GM12878 (cell line): ENCODE data around the gene TRIM28. TPM values are rescaled to one million over a fixed set of nuclear protein-coding genes. Genes with fewer than 3 reads are reported as not detected.
A peak's percentile ranks its signal among the peaks of the same experiment; 100 is the strongest.

Source experiments
- BRCA1 ChIP-seq: IDR thresholded peaks from 2 replicates; pipeline ENCODE4 v1.6.1; 2011; ENCODE audit warnings: low read depth, low read length, improper control_type of control experiment
- EZH2 ChIP-seq: IDR thresholded peaks from 2 replicates; pipeline ENCODE4 v1.6.1; 2012; ENCODE audit warnings: low read depth, mild to moderate bottlenecking, control low read depth, inconsistent platforms, low read length, borderline replicate concordance; ENCODE audit not compliant: control insufficient read depth
- KAT2A ChIP-seq: conservative IDR thresholded peaks from 2 replicates; pipeline ENCODE4 v1.6.1; 2011; ENCODE audit warnings: low read depth, low read length; ENCODE audit not compliant: control insufficient read depth
- MXI1 ChIP-seq: fragments of 150-350 bp; IDR thresholded peaks from 2 replicates; pipeline ENCODE4 v1.6.1; 2011; ENCODE audit warnings: low read depth, mild to moderate bottlenecking, inconsistent platforms, low read length, improper control_type of control experiment
- MYB ChIP-seq: fragments of 150-350 bp; IDR thresholded peaks from 2 replicates; pipeline ENCODE4 v1.6.1; 2014; ENCODE audit warnings: mild to moderate bottlenecking, low read depth, low read length, borderline replicate concordance
- MYC ChIP-seq: IDR thresholded peaks from 2 replicates; pipeline ENCODE4 v1.6.1; 2011; ENCODE audit warnings: mild to moderate bottlenecking, low read length, moderate library complexity, inconsistent platforms; ENCODE audit not compliant: insufficient read depth, insufficient replicate concordance, insufficient read length, severe bottlenecking
- NR2C1 ChIP-seq: fragments of 450-650 bp; IDR thresholded peaks from 2 replicates; pipeline ENCODE4 v1.6.1; 2017; ENCODE audit warnings: antibody characterized with exemption, mild to moderate bottlenecking, moderate library complexity
- RELA ChIP-seq: fragments of 450-650 bp; IDR thresholded peaks from 2 replicates; pipeline ENCODE4 v1.8.0; 2014; ENCODE audit warnings: borderline replicate concordance; ENCODE audit not compliant: partially characterized antibody
- SRF ChIP-seq, 2 experiments: IDR thresholded peaks; 2 replicates each; pipeline ENCODE4 v1.6.1; 2011; ENCODE audit warnings: low read depth in 2 of 2, low read length in 2 of 2, mild to moderate bottlenecking in 1 of 2, moderate library complexity in 1 of 2
- TCF7 ChIP-seq: IDR thresholded peaks from 2 replicates; pipeline ENCODE4 v1.6.1; 2014; ENCODE audit warnings: antibody characterized with exemption, borderline replicate concordance
- ZNF622 ChIP-seq: fragments of 450-650 bp; IDR thresholded peaks from 2 replicates; pipeline ENCODE4 v1.6.1; 2017; ENCODE audit warnings: mild to moderate bottlenecking, inconsistent platforms
- polyA plus RNA-seq, 11 experiments: library from polyadenylated mRNA; depleted of rRNA in 4 of 11; unstranded in 6 of 11; stranded (reverse) in 5 of 11; fragments of >200 nt; fragmentation: Nextera tagmentation in 4 of 11; fragmentation: Illumina TruSeq in 1 of 11; extraction: Ambion mirVana in 4 of 11; extraction: Trizol in 1 of 11; gene quantifications; 1 replicate in 1 of 11; 2 replicates in 10 of 11; pipeline versions ENCODE4 v1.2.1 to v1.2.3, GENCODE V29; 2011 to 2016; ENCODE audit warnings: inconsistent platforms in 2 of 11, missing spikeins in 2 of 11, low read depth in 1 of 11
- total RNA-seq, 4 experiments: library from RNA; depleted of rRNA in 3 of 4; stranded (reverse); fragments of >200 nt in 3 of 4; fragmentation: Illumina TruSeq in 1 of 4; extraction: Trizol in 1 of 4; gene quantifications; 2 replicates each; pipeline versions ENCODE4 v1.2.1 to v1.2.3, GENCODE V29; 2013 to 2021
- TF ChIP-seq, protein P1 (sequence below): IDR thresholded peaks from 2 replicates; pipeline ENCODE4 v1.6.1; 2011; ENCODE audit warnings: low read depth, low read length, improper control_type of control experiment, borderline replicate concordance

TRIM28 gene
- total and polyA plus RNA-seq, 10 of the 15 experiments (the other 5 are each of a cell fraction or from before 2014, with no cell fraction given), result 5.0 to 650 (median 296) TPM

DNA sequence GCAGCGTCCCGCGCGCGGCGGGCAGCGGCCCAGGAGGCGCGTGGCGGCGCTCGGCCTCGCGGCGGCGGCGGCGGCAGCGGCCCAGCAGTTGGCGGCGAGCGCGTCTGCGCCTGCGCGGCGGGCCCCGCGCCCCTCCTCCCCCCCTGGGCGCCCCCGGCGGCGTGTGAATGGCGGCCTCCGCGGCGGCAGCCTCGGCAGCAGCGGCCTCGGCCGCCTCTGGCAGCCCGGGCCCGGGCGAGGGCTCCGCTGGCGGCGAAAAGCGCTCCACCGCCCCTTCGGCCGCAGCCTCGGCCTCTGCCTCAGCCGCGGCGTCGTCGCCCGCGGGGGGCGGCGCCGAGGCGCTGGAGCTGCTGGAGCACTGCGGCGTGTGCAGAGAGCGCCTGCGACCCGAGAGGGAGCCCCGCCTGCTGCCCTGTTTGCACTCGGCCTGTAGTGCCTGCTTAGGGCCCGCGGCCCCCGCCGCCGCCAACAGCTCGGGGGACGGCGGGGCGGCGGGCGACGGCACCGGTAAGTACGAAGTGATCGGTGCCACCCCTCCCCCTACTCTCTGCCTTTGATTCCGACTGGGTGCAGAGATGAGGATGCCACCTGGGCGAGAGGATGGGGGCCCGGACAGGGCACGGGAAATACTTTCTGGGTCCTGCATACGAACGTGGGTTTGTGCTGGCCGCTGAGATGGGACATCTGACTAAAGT is 874 bp downstream of the TRIM28 start (continued):
- TF ChIP-seq MXI1, result peak; percentile 59
- no peak for TF ChIP-seq SRF (IDR thresholded peaks at IDR 0.05; ENCODE audit: low read depth in 2 of 2, low read length in 2 of 2)
- TF ChIP-seq EZH2, result no peak
- peak; percentile 9 for TF ChIP-seq MYC
- TF ChIP-seq MYB, result no peak
- no peak for TF ChIP-seq KAT2A
- TF ChIP-seq, protein P1, sequence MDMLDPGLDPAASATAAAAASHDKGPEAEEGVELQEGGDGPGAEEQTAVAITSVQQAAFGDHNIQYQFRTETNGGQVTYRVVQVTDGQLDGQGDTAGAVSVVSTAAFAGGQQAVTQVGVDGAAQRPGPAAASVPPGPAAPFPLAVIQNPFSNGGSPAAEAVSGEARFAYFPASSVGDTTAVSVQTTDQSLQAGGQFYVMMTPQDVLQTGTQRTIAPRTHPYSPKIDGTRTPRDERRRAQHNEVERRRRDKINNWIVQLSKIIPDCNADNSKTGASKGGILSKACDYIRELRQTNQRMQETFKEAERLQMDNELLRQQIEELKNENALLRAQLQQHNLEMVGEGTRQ, result no peak
- peak; percentile 53 for TF ChIP-seq NR2C1
- no peak for TF ChIP-seq TCF7
- TF ChIP-seq ZNF622, result no peak
- TF ChIP-seq BRCA1, result no peak
- TF ChIP-seq RELA, result no peak
- TF ChIP-seq, all 136 proteins: peak for 13
